HEK293 (cell line): ENCODE data around the gene SIK3.
A peak's percentile ranks its signal among the peaks of the same experiment; 100 is the strongest.

Experiments used
- CTCF ChIP-seq: fragments of 450-650 bp; formaldehyde crosslinking; IDR thresholded peaks from 2 replicates; pipeline ENCODE4 v1.5.1; 2016; ENCODE audit warnings: missing biosample characterization, missing genetic modification characterization
- ZNF138 ChIP-seq: fragments of 450-650 bp; formaldehyde crosslinking; IDR thresholded peaks from 2 replicates; pipeline ENCODE4 v1.5.1; 2016; ENCODE audit warnings: missing biosample characterization, missing genetic modification characterization, borderline replicate concordance
- ZNF626 ChIP-seq: fragments of 450-650 bp; sonication (Bioruptor Pico); formaldehyde crosslinking; IDR thresholded peaks from 2 replicates; pipeline ENCODE4 v1.5.1; 2018; ENCODE audit warnings: missing biosample characterization, missing genetic modification characterization, inconsistent platforms
- TF ChIP-seq, protein P1 (sequence below): fragments of 450-650 bp; formaldehyde crosslinking; IDR thresholded peaks from 2 replicates; pipeline ENCODE4 v1.5.1; 2016; ENCODE audit warnings: missing biosample characterization, missing genetic modification characterization
- TF ChIP-seq, protein P2 (sequence below): fragments of 450-650 bp; formaldehyde crosslinking; IDR thresholded peaks from 2 replicates; pipeline ENCODE4 v1.5.1; 2016; ENCODE audit warnings: missing biosample characterization, missing genetic modification characterization, low read depth

DNA sequence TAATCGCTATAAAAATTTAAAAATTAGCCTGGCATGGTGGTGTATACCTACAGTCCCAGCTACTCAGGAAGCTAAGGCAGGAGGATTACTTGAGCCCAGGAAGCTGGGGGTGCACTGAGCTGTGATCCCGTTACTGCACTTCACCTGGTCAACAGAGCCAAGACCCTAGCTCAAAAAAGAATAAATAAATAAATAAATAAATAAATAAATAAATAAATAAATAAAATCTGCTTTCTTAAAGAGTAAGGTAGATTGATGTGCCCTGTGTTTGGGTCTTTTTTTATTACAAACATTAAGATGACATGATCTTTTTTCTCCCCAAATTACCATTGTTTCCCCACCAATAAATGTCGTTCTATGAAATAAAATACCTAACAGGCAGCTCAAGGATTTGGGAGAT is 146.5 kb downstream of the SIK3 start:
- TF ChIP-seq CTCF (tag by site-specific recombination): no peak
- TF ChIP-seq ZNF138: no peak
- TF ChIP-seq, protein P1, sequence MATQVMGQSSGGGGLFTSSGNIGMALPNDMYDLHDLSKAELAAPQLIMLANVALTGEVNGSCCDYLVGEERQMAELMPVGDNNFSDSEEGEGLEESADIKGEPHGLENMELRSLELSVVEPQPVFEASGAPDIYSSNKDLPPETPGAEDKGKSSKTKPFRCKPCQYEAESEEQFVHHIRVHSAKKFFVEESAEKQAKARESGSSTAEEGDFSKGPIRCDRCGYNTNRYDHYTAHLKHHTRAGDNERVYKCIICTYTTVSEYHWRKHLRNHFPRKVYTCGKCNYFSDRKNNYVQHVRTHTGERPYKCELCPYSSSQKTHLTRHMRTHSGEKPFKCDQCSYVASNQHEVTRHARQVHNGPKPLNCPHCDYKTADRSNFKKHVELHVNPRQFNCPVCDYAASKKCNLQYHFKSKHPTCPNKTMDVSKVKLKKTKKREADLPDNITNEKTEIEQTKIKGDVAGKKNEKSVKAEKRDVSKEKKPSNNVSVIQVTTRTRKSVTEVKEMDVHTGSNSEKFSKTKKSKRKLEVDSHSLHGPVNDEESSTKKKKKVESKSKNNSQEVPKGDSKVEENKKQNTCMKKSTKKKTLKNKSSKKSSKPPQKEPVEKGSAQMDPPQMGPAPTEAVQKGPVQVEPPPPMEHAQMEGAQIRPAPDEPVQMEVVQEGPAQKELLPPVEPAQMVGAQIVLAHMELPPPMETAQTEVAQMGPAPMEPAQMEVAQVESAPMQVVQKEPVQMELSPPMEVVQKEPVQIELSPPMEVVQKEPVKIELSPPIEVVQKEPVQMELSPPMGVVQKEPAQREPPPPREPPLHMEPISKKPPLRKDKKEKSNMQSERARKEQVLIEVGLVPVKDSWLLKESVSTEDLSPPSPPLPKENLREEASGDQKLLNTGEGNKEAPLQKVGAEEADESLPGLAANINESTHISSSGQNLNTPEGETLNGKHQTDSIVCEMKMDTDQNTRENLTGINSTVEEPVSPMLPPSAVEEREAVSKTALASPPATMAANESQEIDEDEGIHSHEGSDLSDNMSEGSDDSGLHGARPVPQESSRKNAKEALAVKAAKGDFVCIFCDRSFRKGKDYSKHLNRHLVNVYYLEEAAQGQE (tag by site-specific recombination): peak; percentile 32; the same call in 1 of the 2 replicates
- TF ChIP-seq ZNF626 (tag by site-specific recombination): no peak
- TF ChIP-seq, protein P2, sequence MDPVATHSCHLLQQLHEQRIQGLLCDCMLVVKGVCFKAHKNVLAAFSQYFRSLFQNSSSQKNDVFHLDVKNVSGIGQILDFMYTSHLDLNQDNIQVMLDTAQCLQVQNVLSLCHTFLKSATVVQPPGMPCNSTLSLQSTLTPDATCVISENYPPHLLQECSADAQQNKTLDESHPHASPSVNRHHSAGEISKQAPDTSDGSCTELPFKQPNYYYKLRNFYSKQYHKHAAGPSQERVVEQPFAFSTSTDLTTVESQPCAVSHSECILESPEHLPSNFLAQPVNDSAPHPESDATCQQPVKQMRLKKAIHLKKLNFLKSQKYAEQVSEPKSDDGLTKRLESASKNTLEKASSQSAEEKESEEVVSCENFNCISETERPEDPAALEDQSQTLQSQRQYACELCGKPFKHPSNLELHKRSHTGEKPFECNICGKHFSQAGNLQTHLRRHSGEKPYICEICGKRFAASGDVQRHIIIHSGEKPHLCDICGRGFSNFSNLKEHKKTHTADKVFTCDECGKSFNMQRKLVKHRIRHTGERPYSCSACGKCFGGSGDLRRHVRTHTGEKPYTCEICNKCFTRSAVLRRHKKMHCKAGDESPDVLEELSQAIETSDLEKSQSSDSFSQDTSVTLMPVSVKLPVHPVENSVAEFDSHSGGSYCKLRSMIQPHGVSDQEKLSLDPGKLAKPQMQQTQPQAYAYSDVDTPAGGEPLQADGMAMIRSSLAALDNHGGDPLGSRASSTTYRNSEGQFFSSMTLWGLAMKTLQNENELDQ (tag by site-specific recombination): no peak
